H1 (cell line): ENCODE data around the gene ABCC10. TPM values are rescaled to one million over a fixed set of nuclear protein-coding genes. Genes with fewer than 3 reads are reported as not detected.

ENCODE experiments used
- microRNA-seq, 2 experiments: library from miRNA; unstranded; fragments of <30 nt; microRNA quantifications; one replicate each; pipeline versions ENCODE4 to v1.2.0, GENCODE V29; 2016 to 2020; ENCODE audit warnings: borderline microRNAs expressed in 2 of 2, borderline number of aligned reads in 2 of 2, borderline replicate concordance in 1 of 2
- polyA plus RNA-seq, 7 experiments: library from polyadenylated mRNA; depleted of rRNA in 3 of 7; stranded (reverse) in 5 of 7; unstranded in 2 of 7; fragments of >200 nt in 5 of 7; fragments of 200-250 nt in 2 of 7; gene quantifications; 1 replicate in 5 of 7; 2 replicates in 1 of 7; 4 replicates in 1 of 7; pipeline versions ENCODE4 v1.2.1 to v1.2.3, GENCODE V29; 2011 to 2013; ENCODE audit warnings: missing spikeins in 2 of 7, mixed read lengths in 2 of 7
- small RNA-seq: library from polyadenylated mRNA; stranded (forward); fragments of <200 nt; extraction: miRNeasy Mini kit (QIAGEN cat#:217004); gene quantifications from one replicate; pipeline ENCODE3, GENCODE V24; 2013; ENCODE audit not compliant: insufficient read depth
- total RNA-seq: library from RNA; stranded (reverse); fragmentation: NEBNext Ultra II Directional; extraction: Animal tissue kit (Norgen Biotek cat#: 25700); gene quantifications from 2 replicates; pipeline ENCODE4 v1.2.1, GENCODE V29; 2021

The ABCC10 gene
- total and polyA plus RNA-seq, 2 of the 8 experiments (the other 6 are each of a cell fraction or from before 2014, with no cell fraction given): 15.5 to 24.6 TPM

Small RNAs within 50 kb of the gene (microRNA-seq; reads per million reads assigned to microRNA genes)
- gene MIR6780B: 0 reads per million in 2 experiments

Small RNAs within 50 kb of the gene (small RNA-seq; reads per million reads assigned to genes)
- gene MIR6780B (not detected), gene RNU6-1113P (not detected)

Other genes with a start within 250 kb of the ABCC10 start
- gene CUL9, start 245.3 kb upstream of the ABCC10 start, total RNA-seq: 9.8 and 10.5 TPM in 2 replicates
- 7.7 and 10.2 TPM in 2 replicates for gene CUL9, start 245.3 kb upstream of the ABCC10 start, polyA plus RNA-seq (2011; rRNA removed)
- 33.9 and 37.2 TPM in 2 replicates for gene DNPH1, start 198.1 kb upstream of the ABCC10 start, total RNA-seq
- gene DNPH1, start 198.1 kb upstream of the ABCC10 start, polyA plus RNA-seq (2011; rRNA removed): 134 and 168 TPM in 2 replicates
- gene TTBK1, start 184.1 kb upstream of the ABCC10 start, total RNA-seq: 1.5 and 1.6 TPM in 2 replicates
- gene TTBK1, start 184.1 kb upstream of the ABCC10 start, polyA plus RNA-seq (2011; rRNA removed): 0.53 and 0.63 TPM in 2 replicates
- gene SLC22A7, start 129.3 kb upstream of the ABCC10 start, total RNA-seq: not detected in 2 replicates
- not detected in 2 replicates for gene SLC22A7, start 129.3 kb upstream of the ABCC10 start, polyA plus RNA-seq (2011; rRNA removed)
- 37.6 and 46.3 TPM in 2 replicates for gene CRIP3, start 118.7 kb upstream of the ABCC10 start, total RNA-seq
- 34.0 and 38.7 TPM in 2 replicates for gene CRIP3, start 118.7 kb upstream of the ABCC10 start, polyA plus RNA-seq (2011; rRNA removed)
- 22.1 and 22.3 TPM in 2 replicates for gene ZNF318, start 57.9 kb upstream of the ABCC10 start, total RNA-seq
- 10.2 and 11.1 TPM in 2 replicates for gene ZNF318, start 57.9 kb upstream of the ABCC10 start, polyA plus RNA-seq (2011; rRNA removed)
- 0.37 and 0.67 TPM in 2 replicates for gene DLK2, start 28.0 kb downstream of the ABCC10 start, total RNA-seq
- 0.80 and 1.6 TPM in 2 replicates for gene DLK2, start 28.0 kb downstream of the ABCC10 start, polyA plus RNA-seq (2011; rRNA removed)
- 36.8 and 40.4 TPM in 2 replicates for gene TJAP1, start 50.0 kb downstream of the ABCC10 start, total RNA-seq
- gene TJAP1, start 50.0 kb downstream of the ABCC10 start, polyA plus RNA-seq (2011; rRNA removed): 30.7 and 50.1 TPM in 2 replicates
- gene LRRC73, start 82.8 kb downstream of the ABCC10 start, total RNA-seq: 0.26 and 0.69 TPM in 2 replicates
- gene LRRC73, start 82.8 kb downstream of the ABCC10 start, polyA plus RNA-seq (2011; rRNA removed): 0.24 and 0.25 TPM in 2 replicates
- gene YIPF3, start 89.4 kb downstream of the ABCC10 start, total RNA-seq: 77.2 and 78.2 TPM in 2 replicates
- 225 and 284 TPM in 2 replicates for gene YIPF3, start 89.4 kb downstream of the ABCC10 start, polyA plus RNA-seq (2011; rRNA removed)
- 46.9 and 49.6 TPM in 2 replicates for gene POLR1C, start 89.5 kb downstream of the ABCC10 start, total RNA-seq
- 30.0 and 42.9 TPM in 2 replicates for gene POLR1C, start 89.5 kb downstream of the ABCC10 start, polyA plus RNA-seq (2011; rRNA removed)
- 95.7 and 101 TPM in 2 replicates for gene XPO5, start 148.5 kb downstream of the ABCC10 start, total RNA-seq
- gene XPO5, start 148.5 kb downstream of the ABCC10 start, polyA plus RNA-seq (2011; rRNA removed): 62.2 and 80.6 TPM in 2 replicates
- gene POLH, start 148.6 kb downstream of the ABCC10 start, total RNA-seq: 11.3 and 12.4 TPM in 2 replicates
- 3.8 and 5.8 TPM in 2 replicates for gene POLH, start 148.6 kb downstream of the ABCC10 start, polyA plus RNA-seq (2011; rRNA removed)
- 52.5 and 58.3 TPM in 2 replicates for gene GTPBP2, start 201.7 kb downstream of the ABCC10 start, total RNA-seq
- 86.1 and 88.3 TPM in 2 replicates for gene GTPBP2, start 201.7 kb downstream of the ABCC10 start, polyA plus RNA-seq (2011; rRNA removed)
- gene MAD2L1BP, start 208.3 kb downstream of the ABCC10 start, total RNA-seq: 34.1 and 35.5 TPM in 2 replicates
- gene MAD2L1BP, start 208.3 kb downstream of the ABCC10 start, polyA plus RNA-seq (2011; rRNA removed): 65.3 and 70.0 TPM in 2 replicates
- gene RSPH9, start 217.5 kb downstream of the ABCC10 start, total RNA-seq: 0.15 TPM in 1 of 2 replicates, not detected in the other
- gene RSPH9, start 217.5 kb downstream of the ABCC10 start, polyA plus RNA-seq (2011; rRNA removed): 0.23 and 0.25 TPM in 2 replicates